ENCODE data around the gene TIGIT.
A peak's percentile ranks its signal among the peaks of the same experiment; 100 is the strongest.
"Not testable (repeated sequence)": the region's sequence is repeated elsewhere in the genome, so short reads cannot be mapped to it uniquely, and the experiment has no call there.

Gene TIGIT

GRCh38 chr3:114293838-114294535 lies at the start of gene TIGIT:
Gene TIGIT (plus strand): TSS chr3:114294028. CDS start chr3:114294062, 34 bp downstream.
- peak; percentile 53 for DNase-seq (ENCODE audit: low spot score)

GRCh38 chr3:114252954-114253353 lies 40.9 kb upstream of the TIGIT start:
- DNase-seq (ENCODE audit: low spot score): no peak

DNA sequence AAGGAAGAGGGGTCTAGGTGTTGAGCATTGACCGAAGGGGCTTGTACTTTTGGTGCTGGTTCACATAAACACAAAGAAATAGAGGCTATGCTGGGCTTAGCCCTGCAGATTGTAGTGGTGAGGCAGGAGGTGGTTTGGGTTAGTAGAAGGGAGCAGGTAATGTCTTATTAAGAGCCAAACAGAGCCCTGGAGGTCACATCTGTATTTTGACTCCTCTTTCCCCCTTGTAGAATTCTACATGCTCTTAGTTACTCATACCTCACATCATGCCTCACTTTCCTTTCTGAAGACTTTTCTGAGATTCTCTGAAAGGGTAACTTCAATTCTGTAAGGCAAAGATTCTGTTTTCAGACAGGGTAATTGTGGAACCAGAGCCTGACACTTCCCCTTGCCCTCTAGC lies 40.3 kb upstream of the TIGIT start:
- DNase-seq (ENCODE audit: low spot score): no peak

DNA sequence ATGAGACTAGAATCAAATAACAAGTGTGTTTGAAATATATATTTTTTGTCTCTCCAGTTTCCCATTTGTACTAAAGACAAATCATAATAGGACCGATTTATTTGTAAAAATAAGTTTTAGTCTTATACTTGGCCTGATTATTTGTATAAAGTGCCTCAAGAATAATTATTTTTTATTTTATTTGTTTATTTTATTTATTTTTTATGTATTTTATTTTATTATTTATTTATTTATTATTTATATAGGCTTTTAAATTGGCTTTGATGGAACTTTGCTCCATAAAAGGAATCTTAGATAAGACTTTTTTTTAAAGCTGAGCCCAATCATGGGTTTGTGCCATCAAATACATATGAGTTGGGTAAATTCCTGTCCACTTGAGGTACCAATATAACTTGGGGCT lies 34.3 kb upstream of the TIGIT start:
- DNase-seq (ENCODE audit: low spot score): no peak

- no peak for DNase-seq (ENCODE audit: low spot score)
Observed at GRCh38 chr3:114260152-114260551, 33.7 kb upstream of the TIGIT start.

GRCh38 chr3:114270019-114270418 lies 23.8 kb upstream of the TIGIT start:
- no peak for DNase-seq (ENCODE audit: low spot score)

- no peak for DNase-seq (ENCODE audit: low spot score)
Observed at GRCh38 chr3:114272271-114272670, 21.6 kb upstream of the TIGIT start.

DNA sequence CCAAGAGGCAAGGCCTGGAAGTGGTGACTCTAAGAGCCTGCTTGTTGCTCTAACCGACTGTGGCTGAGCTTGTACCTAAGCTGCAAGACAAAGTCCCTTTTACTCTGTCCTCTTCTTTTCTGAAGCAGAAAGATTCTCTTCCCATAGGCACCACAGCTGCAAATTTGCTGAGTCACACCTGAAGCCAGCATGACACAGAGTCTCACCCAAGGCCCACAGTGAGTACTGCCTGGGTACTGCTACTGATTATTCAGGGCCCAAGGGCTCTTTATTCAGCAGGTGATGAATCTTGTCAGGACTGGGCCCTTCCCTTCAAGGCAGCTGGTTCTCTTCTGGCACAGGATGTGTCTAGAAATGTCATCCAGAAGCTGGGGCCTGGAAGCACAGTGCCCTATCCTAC lies 18.9 kb upstream of the TIGIT start:
- DNase-seq (ENCODE audit: low spot score): no peak

DNA sequence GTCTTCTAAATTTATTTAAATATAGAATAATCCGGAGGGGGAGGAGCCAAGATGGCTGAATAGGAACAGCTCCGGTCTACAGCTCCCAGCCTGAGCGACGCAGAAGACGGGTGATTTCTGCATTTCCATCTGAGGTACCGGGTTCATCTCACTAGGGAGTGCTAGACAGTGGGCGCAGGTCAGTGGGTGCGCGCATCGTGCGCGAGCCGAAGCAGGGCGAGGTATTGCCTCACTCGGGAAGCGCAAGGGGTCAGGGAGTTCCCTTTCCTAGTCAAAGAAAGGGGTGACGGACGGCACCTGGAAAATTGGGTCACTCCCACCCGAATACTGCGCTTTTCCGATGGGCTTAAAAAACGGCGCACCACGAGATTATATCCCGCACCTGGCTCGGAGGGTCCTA lies 17.0 kb upstream of the TIGIT start:
- DNase-seq (ENCODE audit: low spot score): not testable (repeated sequence)

DNA sequence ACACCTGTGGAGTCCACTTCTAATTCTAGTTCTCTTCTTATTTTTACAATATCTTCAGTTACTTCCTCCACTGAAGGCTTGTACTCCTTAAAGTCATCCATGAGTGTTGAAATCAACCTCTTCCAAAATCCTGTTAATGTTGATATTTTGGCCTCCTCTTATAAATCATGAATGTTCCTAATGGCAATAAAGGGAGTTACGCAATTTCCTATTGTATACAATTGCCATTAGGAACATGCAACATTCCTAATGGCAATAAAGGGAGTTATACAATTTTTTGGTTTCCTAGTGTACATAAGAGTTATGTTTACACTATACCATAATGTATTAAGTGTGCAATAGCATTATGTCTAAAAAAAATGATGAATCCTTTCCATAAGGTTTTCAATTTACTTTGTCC lies 9.2 kb upstream of the TIGIT start:
- no peak for DNase-seq (ENCODE audit: low spot score)

GRCh38 chr3:114285648-114286230 lies 8.1 kb upstream of the TIGIT start:
- DNase-seq (ENCODE audit: low spot score): peak; percentile 30

DNA sequence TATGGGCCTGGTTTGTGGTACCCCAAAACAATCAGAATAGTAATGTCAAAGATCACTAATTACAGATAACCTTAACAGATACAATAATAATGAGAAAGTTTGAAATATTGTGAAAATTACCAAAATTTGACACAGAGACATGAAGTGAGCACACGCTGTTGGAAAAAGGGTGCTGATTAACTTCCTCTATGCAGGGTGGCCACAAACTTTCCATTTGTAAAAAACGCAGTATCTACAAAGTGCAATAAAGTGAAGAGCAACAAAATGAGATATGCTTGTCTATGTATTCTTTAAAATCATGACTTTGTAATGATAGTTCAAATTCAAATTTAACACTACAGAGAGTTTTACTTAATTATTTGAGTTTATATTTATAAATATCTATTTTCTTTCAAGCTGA lies 7.6 kb upstream of the TIGIT start:
- DNase-seq (ENCODE audit: low spot score): peak; percentile 24

GRCh38 chr3:114290911-114291901 lies 2.6 kb upstream of the TIGIT start:
- DNase-seq (ENCODE audit: low spot score): peak; percentile 94

GRCh38 chr3:114294940-114295480 lies 1.2 kb downstream of the TIGIT start:
- DNase-seq (ENCODE audit: low spot score): peak; percentile 52

DNA sequence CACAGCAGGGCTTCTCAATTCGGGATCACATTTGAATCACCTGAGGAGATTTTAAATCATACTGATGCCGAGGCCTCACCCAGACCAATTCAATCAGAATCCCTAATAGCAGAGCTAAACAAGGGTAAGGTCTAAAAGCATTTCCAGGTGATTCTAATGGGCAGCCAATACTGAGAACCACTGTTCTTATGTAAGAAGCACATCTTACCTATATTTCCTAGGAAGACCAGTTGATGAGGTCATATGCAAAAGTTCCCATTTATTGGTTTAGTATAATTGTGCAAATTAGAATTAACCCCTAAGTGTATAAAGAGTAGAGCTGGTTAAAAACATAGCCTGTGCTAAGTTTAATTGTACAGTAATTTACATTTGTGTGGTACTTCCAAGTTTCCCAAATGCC lies 2.1 kb downstream of the TIGIT start:
- no peak for DNase-seq (ENCODE audit: low spot score)

- DNase-seq (ENCODE audit: low spot score): peak; percentile 56
Observed at GRCh38 chr3:114299421-114299820, 5.6 kb downstream of the TIGIT start.

DNA sequence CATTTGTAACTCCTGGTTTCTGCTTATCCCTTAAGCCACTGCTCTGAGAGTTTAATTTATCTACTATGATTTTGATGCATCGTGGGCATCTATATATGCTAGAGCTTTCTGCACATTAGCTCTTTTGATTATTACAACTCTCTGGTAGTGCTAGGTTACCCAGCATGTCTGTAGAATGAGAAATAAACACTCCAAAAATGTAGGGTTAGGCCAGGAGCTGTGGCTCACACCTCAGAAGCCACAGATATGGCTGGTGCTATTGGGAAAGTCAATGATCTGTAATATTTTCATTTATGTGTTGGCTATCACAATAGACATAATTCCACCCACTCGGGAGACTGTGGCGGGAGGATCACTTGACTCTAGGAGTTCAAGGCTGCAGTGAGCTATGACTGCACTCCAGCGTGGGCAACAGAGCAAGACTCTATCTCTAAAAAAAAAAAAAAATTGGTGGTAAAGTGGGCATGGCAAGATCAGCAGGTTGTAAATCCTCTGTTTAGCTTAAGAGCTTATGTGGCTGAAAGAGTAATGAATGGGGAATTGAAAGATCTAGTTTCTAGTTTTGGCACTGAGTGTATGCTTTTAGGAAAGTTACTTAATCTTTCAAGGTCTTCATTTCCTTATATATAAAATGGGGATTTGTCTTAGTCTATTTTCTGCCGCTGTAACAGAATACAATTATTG lies 6.3 kb downstream of the TIGIT start:
- DNase-seq (ENCODE audit: low spot score): no peak

- DNase-seq (ENCODE audit: low spot score): peak; percentile 52
Observed at GRCh38 chr3:114307222-114307830, 13.5 kb downstream of the TIGIT start.

DNA sequence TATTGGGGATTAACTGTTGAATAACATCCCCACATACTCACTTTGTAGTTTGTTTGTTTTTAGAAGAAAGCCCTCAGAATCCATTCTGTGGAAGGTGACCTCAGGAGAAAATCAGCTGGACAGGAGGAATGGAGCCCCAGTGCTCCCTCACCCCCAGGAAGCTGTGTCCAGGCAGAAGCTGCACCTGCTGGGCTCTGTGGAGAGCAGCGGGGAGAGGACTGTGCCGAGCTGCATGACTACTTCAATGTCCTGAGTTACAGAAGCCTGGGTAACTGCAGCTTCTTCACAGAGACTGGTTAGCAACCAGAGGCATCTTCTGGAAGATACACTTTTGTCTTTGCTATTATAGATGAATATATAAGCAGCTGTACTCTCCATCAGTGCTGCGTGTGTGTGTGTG lies 14.0 kb downstream of the TIGIT start:
- DNase-seq (ENCODE audit: low spot score): no peak

GRCh38 chr3:114308377-114308776 lies 14.5 kb downstream of the TIGIT start:
- DNase-seq (ENCODE audit: low spot score): no peak

- peak; percentile 73 for DNase-seq (ENCODE audit: low spot score)
Observed at GRCh38 chr3:114308830-114309229, 15.0 kb downstream of the TIGIT start.
